A549 (cell line): ENCODE measurements around the gene TIGIT. TPM values are rescaled to one million over a fixed set of nuclear protein-coding genes. Genes with fewer than 3 reads are reported as not detected.

Experiments
- ATAC-seq, 2 experiments: fragments of 200-7000 bp in 1 of 2; fragments of >200 bp in 1 of 2; cut with Nextera tagmentation in 1 of 2; cut with Tn5 transposase in 1 of 2; 3 replicates each; pipeline versions ENCODE4 v1.8.0 to v1.9.1; 2018 to 2020; ENCODE audit warnings: mild to moderate bottlenecking in 1 of 2, moderate library complexity in 1 of 2
- CTCF ChIA-PET: fragments of 300-600 bp; sonication (Branson Sonifier 250); formaldehyde crosslinking; extraction: SDS; loops from one replicate; lab custom pipeline; 2021; ENCODE audit warnings: antibody characterized with exemption, inconsistent platforms; lab: Yijun Ruan, JAX
- POLR2A ChIA-PET: fragments of 350-600 bp; formaldehyde crosslinking; extraction: SDS; loops from one replicate; lab custom pipeline; 2021; ENCODE audit warnings: antibody characterized with exemption, inconsistent platforms; lab: Yijun Ruan, JAX
- DNase-seq, 2 experiments: peaks; one replicate each; pipeline versions ENCODE4 v3.0.0 to v3.0.0-alpha.2; 2011 to 2016; ENCODE audit warnings: low read depth in 1 of 2, low spot score in 1 of 2
- FAIRE-seq: peaks from 2 replicates; lab custom pipeline; 2011; peaks lifted over from hg19 to GRCh38; lab: Jason Lieb, UNC
- H3K27ac ChIP-seq, 2 experiments: fragments of >200 bp; sonication (Bioruptor Twin); formaldehyde crosslinking; 3 replicates each; pipeline ENCODE4 v1.5.1; 2016 to 2017
- H3K4me1 ChIP-seq: fragments of >200 bp; sonication (Bioruptor Twin); formaldehyde crosslinking; 3 replicates; pipeline ENCODE4 v1.6.1; 2016
- H3K4me2 ChIP-seq: fragments of >200 bp; sonication (Bioruptor Twin); formaldehyde crosslinking; 3 replicates; pipeline ENCODE4 v1.6.1; 2016
- H3K4me3 ChIP-seq: fragments of >200 bp; sonication (Bioruptor Twin); formaldehyde crosslinking; 3 replicates; pipeline ENCODE4 v1.5.1; 2016
- H3K9me3 ChIP-seq: fragments of >200 bp; sonication (Bioruptor Twin); formaldehyde crosslinking; 3 replicates; pipeline ENCODE4 v1.6.1; 2016
- ATOH8 ChIP-seq: fragments of 250-450 bp; sonication (Bioruptor Pico); IDR thresholded peaks from 2 replicates; pipeline ENCODE4 v1.5.0; 2020; ENCODE audit warnings: low read depth, mild to moderate bottlenecking, moderate library complexity
- BCL3 ChIP-seq: fragments of >200 bp; sonication (Bioruptor Twin); formaldehyde crosslinking; IDR thresholded peaks from 3 replicates; pipeline ENCODE4 v1.6.1; 2016
- E2F6 ChIP-seq: IDR thresholded peaks from 2 replicates; pipeline ENCODE4 v1.6.1; 2012; ENCODE audit warnings: low read depth, borderline replicate concordance
- EHF ChIP-seq: fragments of 250-450 bp; sonication (Bioruptor Pico); IDR thresholded peaks from 2 replicates; pipeline ENCODE4 v1.5.0; 2020; ENCODE audit warnings: mild to moderate bottlenecking
- EHMT2 ChIP-seq: fragments of 200-600 bp; sonication (generic); IDR thresholded peaks from 2 replicates; pipeline ENCODE4 v1.6.1; 2016; ENCODE audit warnings: antibody characterized with exemption, low read depth, mild to moderate bottlenecking, moderate library complexity
- ELK1 ChIP-seq: fragments of 150-350 bp; IDR thresholded peaks from 2 replicates; pipeline ENCODE4 v1.6.1; 2014; ENCODE audit warnings: low read depth, mild to moderate bottlenecking, low read length
- FOSL2 ChIP-seq, 2 experiments: fragments of 450-650 bp in 1 of 2; fragments of >200 bp in 1 of 2; sonication (Bioruptor Twin) in 1 of 2; formaldehyde crosslinking; IDR thresholded peaks; 2 replicates each; pipeline versions ENCODE4 v1.5.0 to v1.6.1; 2016 to 2020; ENCODE audit warnings: mild to moderate bottlenecking in 1 of 2, moderate library complexity in 1 of 2
- GATA3 ChIP-seq: IDR thresholded peaks from 2 replicates; pipeline ENCODE4 v1.6.1; 2012; ENCODE audit warnings: borderline replicate concordance
- HES2 ChIP-seq: fragments of >200 bp; sonication (Bioruptor Twin); formaldehyde crosslinking; IDR thresholded peaks from 2 replicates; pipeline ENCODE4 v1.6.1; 2016
- HOXA7 ChIP-seq: fragments of 250-450 bp; sonication (Bioruptor Pico); IDR thresholded peaks from 2 replicates; pipeline ENCODE4 v1.5.0; 2020; ENCODE audit warnings: mild to moderate bottlenecking, moderate library complexity
- JUN ChIP-seq, 2 experiments: fragments of >200 bp; sonication (Bioruptor Twin); formaldehyde crosslinking; IDR thresholded peaks; 2 replicates in 1 of 2; 3 replicates in 1 of 2; pipeline ENCODE4 v1.6.1; 2016 to 2017
- NR3C1 ChIP-seq: fragments of >200 bp; sonication (Bioruptor Twin); formaldehyde crosslinking; IDR thresholded peaks from 3 replicates; pipeline ENCODE4 v1.6.1; 2017
- RARB ChIP-seq: fragments of 250-450 bp; sonication (Bioruptor Pico); IDR thresholded peaks from 2 replicates; pipeline ENCODE4 v1.8.0; 2021; ENCODE audit warnings: mild to moderate bottlenecking, moderate library complexity
- RNF2 ChIP-seq: fragments of 200-600 bp; sonication (generic); IDR thresholded peaks from 2 replicates; pipeline ENCODE4 v1.6.1; 2016; ENCODE audit warnings: low read depth, mild to moderate bottlenecking, antibody characterized with exemption, moderate library complexity, borderline replicate concordance
- SMC3 ChIP-seq: fragments of >200 bp; sonication (Bioruptor Twin); formaldehyde crosslinking; IDR thresholded peaks from 3 replicates; pipeline ENCODE4 v1.6.1; 2018; ENCODE audit warnings: inconsistent platforms
- TFCP2L1 ChIP-seq: fragments of 250-450 bp; sonication (Bioruptor Pico); IDR thresholded peaks from 2 replicates; pipeline ENCODE4 v1.5.0; 2021; ENCODE audit warnings: mild to moderate bottlenecking
- WGBS: methylation state at CpG from one replicate; pipeline ENCODE4 v1.1.6; 2017; ENCODE audit errors: missing lambda C conversion rate; 5-methylcytosine and 5-hydroxymethylcytosine counted together
- polyA plus RNA-seq, 4 experiments: library from polyadenylated mRNA; depleted of rRNA in 3 of 4; stranded (reverse); fragments of >200 nt; fragmentation: RNase III in 1 of 4; extraction: RNeasy Plus Mini Kit Qiagen cat#74134 plus additional on column Dnase treatment in 1 of 4; gene quantifications; 2 replicates in 3 of 4; 3 replicates in 1 of 4; pipeline ENCODE4 v1.2.3, GENCODE V29; 2011 to 2017

Gene TIGIT
- polyA plus RNA-seq, 2 of the 4 experiments (the other 2 are of a cell fraction): not detected

- no peak for TF ChIP-seq EHMT2
- TF ChIP-seq BCL3: no peak
- TF ChIP-seq RNF2: no peak
- TF ChIP-seq SMC3: no peak
These were observed 58.0 kb downstream of the TIGIT start (continued) for GRCh38 chr3:114351822-114352145.

- FAIRE-seq (no peak), ATAC-seq (no peak)
These were observed 61.8 kb downstream of the TIGIT start for GRCh38 chr3:114355653-114356052.

GRCh38 chr3:114356066-114356465 is 62.2 kb downstream of the TIGIT start:
- H3K4me1 ChIP-seq: no peaks in the 10 kb centered on the region
- FAIRE-seq: no peak
- WGBS: 86% methylated on average over 4 of the region's 4 CpGs
- no peak overlapping the region for H3K27ac ChIP-seq
- no peak overlapping the region for H3K4me2 ChIP-seq
- ATAC-seq: no peak
- CTCF ChIA-PET: interaction anchor here (1.3 kb wide), 1 partner anchor 27 kb away, joined by 3 read pairs; no protein-coding TSS in a partner anchor
- DNase-seq: no peak
- POLR2A ChIA-PET: no interaction called here
- no peak overlapping the region for H3K4me3 ChIP-seq
- no peak for TF ChIP-seq TFCP2L1 (CRISPR knock-in tag)
- no peak for TF ChIP-seq GATA3
- TF ChIP-seq EHF (CRISPR knock-in tag): no peak
- TF ChIP-seq HOXA7 (CRISPR knock-in tag): no peak
- TF ChIP-seq E2F6: no peak
- no peak for TF ChIP-seq FOSL2 (IDR thresholded peaks at IDR 0.05)
- no peak for TF ChIP-seq FOSL2 (CRISPR knock-in tag; IDR thresholded peaks at IDR 0.05)
- no peak for TF ChIP-seq NR3C1
- no peak for TF ChIP-seq RARB (CRISPR knock-in tag)
- TF ChIP-seq ELK1: no peak
- no peak for TF ChIP-seq HES2
- H3K9me3 ChIP-seq: no peaks in the 10 kb centered on the region

More at GRCh38 chr3:114355653-114356052, 61.8 kb downstream of the TIGIT start:
- H3K4me2 ChIP-seq: no peak overlapping the region
- H3K27ac ChIP-seq: no peak overlapping the region
- DNase-seq: no peak
- TF ChIP-seq ATOH8: no peak
- no peak for TF ChIP-seq ELK1
- TF ChIP-seq RNF2: no peak
- TF ChIP-seq EHMT2: no peak
- TF ChIP-seq JUN (IDR thresholded peaks at IDR 0.05): no peak
- CTCF ChIA-PET: interaction anchor here (1.3 kb wide), 1 partner anchor 28 kb away, joined by 3 read pairs; no protein-coding TSS in a partner anchor
- H3K4me1 ChIP-seq: no peaks in the 10 kb centered on the region
- POLR2A ChIA-PET: no interaction called here
- H3K9me3 ChIP-seq: no peaks in the 10 kb centered on the region
- no peak overlapping the region for H3K4me3 ChIP-seq
